ENCODE measurements around the gene NPFFR1. TPM values are rescaled to one million over a fixed set of nuclear protein-coding genes. Genes with fewer than 3 reads are reported as not detected.

The NPFFR1 gene
- total RNA-seq, 2 experiments from 2014 or later: not detected

GRCh38 chr10:70255329-70256299 lies 28.2 kb downstream of the NPFFR1 start:
- no peak overlapping the region for H3K27ac ChIP-seq (ENCODE audit: low read depth, low read length, poor library complexity, severe bottlenecking)
- H3K9me2 ChIP-seq (ENCODE audit: insufficient read depth, low read length): no peaks in the 10 kb centered on the region
- BruUV-seq (replicated peaks): no TSS peak
- POLR2A ChIA-PET: interaction anchor here (0.7 to 1.2 kb wide), 3 partner anchors 37 to 581 kb away, joined by 3 read pairs; no protein-coding TSS in a partner anchor
- H3K4me2 ChIP-seq (ENCODE audit: low read length): no peak overlapping the region
- no peak overlapping the region for H3K4me3 ChIP-seq (ENCODE audit: low read depth, low read length, poor library complexity, severe bottlenecking)
- CTCF ChIA-PET (ENCODE audit: unreplicated experiment): interaction anchor here (0.6 kb wide), 1 partner anchor 17 kb away, joined by 3 read pairs; no protein-coding TSS in a partner anchor
- H3K9me3 ChIP-seq (ENCODE audit: low read length): no peaks in the 10 kb centered on the region
- intact Hi-C loops (cut with micrococcal nuclease; ENCODE audit: unreplicated experiment): no loop called here
- no peaks in the 10 kb centered on the region for H3K36me3 ChIP-seq (ENCODE audit: insufficient read depth, low read length)
- H2AFZ ChIP-seq (ENCODE audit: low read length): no peak overlapping the region
- no peak for DNase-seq (ENCODE audit: low spot score)
- no peaks in the 10 kb centered on the region for H4K20me1 ChIP-seq (ENCODE audit: insufficient read depth, low read length)
- no peak for TF ChIP-seq CTCF (conservative IDR thresholded peaks at IDR 0.05; ENCODE audit: low read length)
- TF ChIP-seq EZH2phosphoT487 (IDR thresholded peaks at IDR 0.05; ENCODE audit: borderline replicate concordance, low read depth, low read length): no peak
- H3K79me2 ChIP-seq (ENCODE audit: insufficient read depth, low read depth, low read length): no peaks in the 10 kb centered on the region
- H3K4me1 ChIP-seq (ENCODE audit: insufficient read depth, low read length, poor library complexity, severe bottlenecking): no peaks in the 10 kb centered on the region

GRCh38 chr10:70254778-70255328 lies 29.0 kb downstream of the NPFFR1 start:
- intact Hi-C loops (cut with micrococcal nuclease; ENCODE audit: unreplicated experiment): no loop called here
- Histone ChIP-seq H3K4me3 (ENCODE audit: low read depth, low read length, poor library complexity, severe bottlenecking) (no peak overlapping the region), H3K4me1 (ENCODE audit: insufficient read depth, low read length, poor library complexity, severe bottlenecking) (no peaks in the 10 kb centered on the region), H3K27ac (ENCODE audit: low read depth, low read length, poor library complexity, severe bottlenecking) (no peak overlapping the region), H3K79me2 (ENCODE audit: insufficient read depth, low read depth, low read length) (no peaks in the 10 kb centered on the region), H3K9me2 (ENCODE audit: insufficient read depth, low read length) (no peaks in the 10 kb centered on the region), H3K36me3 (ENCODE audit: insufficient read depth, low read length) (no peaks in the 10 kb centered on the region), H3K4me2 (ENCODE audit: low read length) (no peak overlapping the region), H3K9me3 (ENCODE audit: low read length) (no peaks in the 10 kb centered on the region; the same call in 1 of the 2 replicates), H2AFZ (ENCODE audit: low read length) (no peak overlapping the region), H4K20me1 (ENCODE audit: insufficient read depth, low read length) (no peaks in the 10 kb centered on the region)
- TF ChIP-seq CTCF (conservative IDR thresholded peaks at IDR 0.05; ENCODE audit: low read length) (no peak), EZH2phosphoT487 (IDR thresholded peaks at IDR 0.05; ENCODE audit: borderline replicate concordance, low read depth, low read length) (no peak)
- ChIA-PET CTCF (ENCODE audit: unreplicated experiment) (no interaction called here), POLR2A (interaction anchor here (1.2 kb wide), 1 partner anchor 38 kb away, joined by 3 read pairs; no protein-coding TSS in a partner anchor)
- DNase-seq (ENCODE audit: low spot score): no peak
- BruUV-seq (replicated peaks): no TSS peak
